ENCODE data around the gene GSTM4. TPM values are rescaled to one million over a fixed set of nuclear protein-coding genes. Genes with fewer than 3 reads are reported as not detected.
"Not testable (repeated sequence)": the region's sequence is repeated elsewhere in the genome, so short reads cannot be mapped to it uniquely, and the experiment has no call there.

GSTM4 gene
- total RNA-seq, 1 donor from 2014 or later: 4.6 TPM

GRCh38 chr1:109677459-109677858 is 21.6 kb downstream of the GSTM4 start:
- no peaks in the 10 kb centered on the region for H4K20me1 ChIP-seq (ENCODE audit: insufficient read depth, low read length)
- H3K9ac ChIP-seq (ENCODE audit: low read length): no peak overlapping the region
- H3K4me3 Mint-ChIP-seq (ENCODE audit: unreplicated experiment): no peak overlapping the region
- TF ChIP-seq CTCF (IDR thresholded peaks at IDR 0.05; ENCODE audit: insufficient read depth, low read depth, low read length) (no peak), EZH2 (IDR thresholded peaks at IDR 0.05; ENCODE audit: insufficient read depth, low read length) (no peak)
- H3K27me3 Mint-ChIP-seq (ENCODE audit: low read depth, unreplicated experiment): peaks cover 8% of the 10 kb centered on the region
- no peak overlapping the region for H3K4me3 ChIP-seq (ENCODE audit: insufficient read depth, low read depth, low read length)
- H3K9me3 ChIP-seq (ENCODE audit: insufficient read depth, low read depth, low read length): no peaks in the 10 kb centered on the region
- peaks cover 3% of the 10 kb centered on the region for H3K36me3 Mint-ChIP-seq (ENCODE audit: low read depth, unreplicated experiment)
- H3K79me2 ChIP-seq (ENCODE audit: insufficient read depth, low read length): no peaks in the 10 kb centered on the region
- H3K27me3 ChIP-seq (ENCODE audit: insufficient read depth, low read length): no peaks in the 10 kb centered on the region
- H3K27ac Mint-ChIP-seq (ENCODE audit: unreplicated experiment): no peak overlapping the region
- no peak overlapping the region for H3K4me2 ChIP-seq (ENCODE audit: low read length)
- no peak for FAIRE-seq
- no peaks in the 10 kb centered on the region for H3K36me3 ChIP-seq (ENCODE audit: insufficient read depth, low read length)
- no peak overlapping the region for H3K27ac ChIP-seq (ENCODE audit: low read depth, low read length)
- no peaks in the 10 kb centered on the region for H3K4me1 Mint-ChIP-seq (ENCODE audit: low read depth, unreplicated experiment)
- peaks cover 2% of the 10 kb centered on the region for H3K9me3 Mint-ChIP-seq (ENCODE audit: unreplicated experiment)
- no peaks in the 10 kb centered on the region for H3K4me1 ChIP-seq (ENCODE audit: insufficient read depth, low read length)
- no peak for DNase-seq (ENCODE audit: low read depth)
- H2AFZ ChIP-seq (ENCODE audit: low read depth, low read length): no peak overlapping the region

- H3K27me3 Mint-ChIP-seq (ENCODE audit: low read depth, unreplicated experiment); H3K4me2 ChIP-seq (ENCODE audit: low read length); H3K36me3 Mint-ChIP-seq (ENCODE audit: low read depth, unreplicated experiment); FAIRE-seq; DNase-seq (ENCODE audit: low read depth); H3K27ac Mint-ChIP-seq (ENCODE audit: unreplicated experiment); H3K9me3 ChIP-seq (ENCODE audit: insufficient read depth, low read depth, low read length); H3K27ac ChIP-seq (ENCODE audit: low read depth, low read length); H3K9ac ChIP-seq (ENCODE audit: low read length); H3K27me3 ChIP-seq (ENCODE audit: insufficient read depth, low read length); H3K4me1 ChIP-seq (ENCODE audit: insufficient read depth, low read length); H3K9me3 Mint-ChIP-seq (ENCODE audit: unreplicated experiment); H3K4me3 ChIP-seq (ENCODE audit: insufficient read depth, low read depth, low read length); H4K20me1 ChIP-seq (ENCODE audit: insufficient read depth, low read length); H3K79me2 ChIP-seq (ENCODE audit: insufficient read depth, low read length); H3K4me1 Mint-ChIP-seq (ENCODE audit: low read depth, unreplicated experiment); H2AFZ ChIP-seq (ENCODE audit: low read depth, low read length); H3K36me3 ChIP-seq (ENCODE audit: insufficient read depth, low read length); H3K4me3 Mint-ChIP-seq (ENCODE audit: unreplicated experiment): not testable (repeated sequence)
Measured at GRCh38 chr1:109678637-109679036, 22.7 kb downstream of the GSTM4 start.

- H3K4me3 Mint-ChIP-seq (ENCODE audit: unreplicated experiment); H3K79me2 ChIP-seq (ENCODE audit: insufficient read depth, low read length); H3K4me3 ChIP-seq (ENCODE audit: insufficient read depth, low read depth, low read length); FAIRE-seq; H3K9ac ChIP-seq (ENCODE audit: low read length); H3K9me3 Mint-ChIP-seq (ENCODE audit: unreplicated experiment); DNase-seq (ENCODE audit: low read depth); H3K27ac Mint-ChIP-seq (ENCODE audit: unreplicated experiment); H3K27me3 Mint-ChIP-seq (ENCODE audit: low read depth, unreplicated experiment); H3K27ac ChIP-seq (ENCODE audit: low read depth, low read length); H3K4me1 Mint-ChIP-seq (ENCODE audit: low read depth, unreplicated experiment); H3K27me3 ChIP-seq (ENCODE audit: insufficient read depth, low read length); H2AFZ ChIP-seq (ENCODE audit: low read depth, low read length); H3K4me1 ChIP-seq (ENCODE audit: insufficient read depth, low read length); H3K36me3 ChIP-seq (ENCODE audit: insufficient read depth, low read length); H4K20me1 ChIP-seq (ENCODE audit: insufficient read depth, low read length); H3K9me3 ChIP-seq (ENCODE audit: insufficient read depth, low read depth, low read length); H3K36me3 Mint-ChIP-seq (ENCODE audit: low read depth, unreplicated experiment); H3K4me2 ChIP-seq (ENCODE audit: low read length): not testable (repeated sequence)
Measured at GRCh38 chr1:109684777-109685176, 28.9 kb downstream of the GSTM4 start.

- not testable (repeated sequence) for H2AFZ ChIP-seq (ENCODE audit: low read depth, low read length); H3K4me1 ChIP-seq (ENCODE audit: insufficient read depth, low read length); H3K27me3 ChIP-seq (ENCODE audit: insufficient read depth, low read length); H3K27ac ChIP-seq (ENCODE audit: low read depth, low read length); DNase-seq (ENCODE audit: low read depth); H3K9ac ChIP-seq (ENCODE audit: low read length); H3K4me3 ChIP-seq (ENCODE audit: insufficient read depth, low read depth, low read length); H3K4me3 Mint-ChIP-seq (ENCODE audit: unreplicated experiment); H3K36me3 Mint-ChIP-seq (ENCODE audit: low read depth, unreplicated experiment); FAIRE-seq; H3K27me3 Mint-ChIP-seq (ENCODE audit: low read depth, unreplicated experiment); H3K79me2 ChIP-seq (ENCODE audit: insufficient read depth, low read length); H3K36me3 ChIP-seq (ENCODE audit: insufficient read depth, low read length); H3K9me3 ChIP-seq (ENCODE audit: insufficient read depth, low read depth, low read length); H3K4me2 ChIP-seq (ENCODE audit: low read length); H4K20me1 ChIP-seq (ENCODE audit: insufficient read depth, low read length); H3K9me3 Mint-ChIP-seq (ENCODE audit: unreplicated experiment); H3K27ac Mint-ChIP-seq (ENCODE audit: unreplicated experiment); H3K4me1 Mint-ChIP-seq (ENCODE audit: low read depth, unreplicated experiment)
Measured at GRCh38 chr1:109685399-109685798, 29.5 kb downstream of the GSTM4 start.

GRCh38 chr1:109685890-109686289 is 30.0 kb downstream of the GSTM4 start:
- H3K27me3 Mint-ChIP-seq (ENCODE audit: low read depth, unreplicated experiment); H3K9me3 Mint-ChIP-seq (ENCODE audit: unreplicated experiment); H4K20me1 ChIP-seq (ENCODE audit: insufficient read depth, low read length); H3K4me3 Mint-ChIP-seq (ENCODE audit: unreplicated experiment); H3K27ac Mint-ChIP-seq (ENCODE audit: unreplicated experiment); H3K9me3 ChIP-seq (ENCODE audit: insufficient read depth, low read depth, low read length); DNase-seq (ENCODE audit: low read depth); H3K79me2 ChIP-seq (ENCODE audit: insufficient read depth, low read length); H3K27ac ChIP-seq (ENCODE audit: low read depth, low read length); H3K4me3 ChIP-seq (ENCODE audit: insufficient read depth, low read depth, low read length); H3K4me1 Mint-ChIP-seq (ENCODE audit: low read depth, unreplicated experiment); H3K36me3 ChIP-seq (ENCODE audit: insufficient read depth, low read length); H3K9ac ChIP-seq (ENCODE audit: low read length); H3K36me3 Mint-ChIP-seq (ENCODE audit: low read depth, unreplicated experiment); H3K27me3 ChIP-seq (ENCODE audit: insufficient read depth, low read length); H3K4me1 ChIP-seq (ENCODE audit: insufficient read depth, low read length); FAIRE-seq; H2AFZ ChIP-seq (ENCODE audit: low read depth, low read length); H3K4me2 ChIP-seq (ENCODE audit: low read length): not testable (repeated sequence)

Data from astrocyte (in vitro differentiated cells and primary cell).